Measurements from ENCODE around the gene UST.

Gene UST

DNA sequence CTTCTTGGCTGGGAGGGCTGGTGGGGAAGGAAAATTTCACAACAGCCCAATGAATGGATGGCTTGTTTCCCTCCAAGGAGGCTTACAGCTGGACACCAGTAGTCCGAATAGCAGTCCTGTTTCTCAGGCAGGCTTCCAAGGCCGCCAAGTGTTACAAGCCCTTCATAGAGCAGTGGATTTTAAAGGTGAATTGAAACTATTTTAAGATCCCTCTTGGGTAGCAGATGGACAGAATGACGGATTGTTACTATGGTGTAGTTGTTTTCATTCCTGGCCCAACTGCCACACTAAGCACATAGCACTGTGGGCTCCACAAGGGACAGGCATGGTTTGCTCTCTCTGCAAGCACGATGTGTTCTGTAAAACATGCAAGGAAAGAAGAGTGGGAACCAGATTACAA lies 367.3 kb downstream of the UST start:
- Histone ChIP-seq H3K9me3 (no peaks in the 10 kb centered on the region), H3K27me3 (no peaks in the 10 kb centered on the region), H3K36me3 (no peaks in the 10 kb centered on the region), H3K4me1 (no peaks in the 10 kb centered on the region), H3K4me3 (ENCODE audit: low read depth, low read length) (no peak overlapping the region)
- TF ChIP-seq, protein P1, sequence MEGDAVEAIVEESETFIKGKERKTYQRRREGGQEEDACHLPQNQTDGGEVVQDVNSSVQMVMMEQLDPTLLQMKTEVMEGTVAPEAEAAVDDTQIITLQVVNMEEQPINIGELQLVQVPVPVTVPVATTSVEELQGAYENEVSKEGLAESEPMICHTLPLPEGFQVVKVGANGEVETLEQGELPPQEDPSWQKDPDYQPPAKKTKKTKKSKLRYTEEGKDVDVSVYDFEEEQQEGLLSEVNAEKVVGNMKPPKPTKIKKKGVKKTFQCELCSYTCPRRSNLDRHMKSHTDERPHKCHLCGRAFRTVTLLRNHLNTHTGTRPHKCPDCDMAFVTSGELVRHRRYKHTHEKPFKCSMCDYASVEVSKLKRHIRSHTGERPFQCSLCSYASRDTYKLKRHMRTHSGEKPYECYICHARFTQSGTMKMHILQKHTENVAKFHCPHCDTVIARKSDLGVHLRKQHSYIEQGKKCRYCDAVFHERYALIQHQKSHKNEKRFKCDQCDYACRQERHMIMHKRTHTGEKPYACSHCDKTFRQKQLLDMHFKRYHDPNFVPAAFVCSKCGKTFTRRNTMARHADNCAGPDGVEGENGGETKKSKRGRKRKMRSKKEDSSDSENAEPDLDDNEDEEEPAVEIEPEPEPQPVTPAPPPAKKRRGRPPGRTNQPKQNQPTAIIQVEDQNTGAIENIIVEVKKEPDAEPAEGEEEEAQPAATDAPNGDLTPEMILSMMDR (IDR thresholded peaks at IDR 0.05; ENCODE audit: low read depth, low read length): no peak
- no peak for DNase-seq

DNA sequence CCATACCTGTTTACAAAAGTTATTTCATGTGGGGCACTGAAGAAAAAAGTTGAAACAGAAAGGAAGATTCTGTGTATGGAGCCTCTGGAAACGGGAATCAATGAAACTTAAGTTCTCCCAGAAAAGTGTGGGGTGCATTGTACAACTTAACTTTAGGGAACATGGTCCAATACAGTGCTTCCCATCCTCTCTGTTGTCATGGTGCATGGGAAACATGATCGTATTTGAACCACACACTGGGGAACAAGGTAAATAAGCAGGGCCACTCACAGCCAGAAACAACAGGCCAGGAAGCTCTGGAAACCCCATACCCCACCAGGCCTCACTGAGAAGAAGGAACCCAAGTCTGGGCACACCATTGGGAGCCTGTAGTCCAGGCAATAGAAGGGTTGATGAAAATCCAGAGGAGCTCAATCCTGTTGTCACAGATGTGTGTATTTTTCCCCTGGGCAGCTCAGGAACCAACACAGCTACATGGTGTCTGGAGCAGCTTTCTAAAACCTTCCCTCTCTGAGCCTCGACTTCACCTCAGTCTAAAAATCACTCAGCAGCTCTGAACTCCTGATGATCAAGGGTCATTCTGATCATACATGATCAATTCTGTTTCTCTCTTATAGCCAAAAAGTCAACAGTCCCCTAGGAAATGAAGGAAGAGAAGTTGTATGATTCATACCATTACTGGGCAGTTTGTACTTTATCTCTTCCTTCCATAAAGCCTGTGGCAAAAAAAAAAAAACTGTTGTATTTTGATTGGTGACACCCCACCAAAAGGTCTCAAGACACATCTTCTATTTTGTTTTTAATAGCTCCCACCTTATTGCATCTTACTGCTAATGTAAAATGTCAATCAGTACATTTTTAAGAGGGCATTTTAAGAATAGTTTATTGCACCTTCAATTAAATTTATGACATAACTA lies 372.2 kb downstream of the UST start:
- no peaks in the 10 kb centered on the region for H3K9me3 ChIP-seq
- no peak for DNase-seq
- H3K4me1 ChIP-seq: no peaks in the 10 kb centered on the region
- H3K27me3 ChIP-seq: no peaks in the 10 kb centered on the region
- H3K36me3 ChIP-seq: no peaks in the 10 kb centered on the region
- no peak overlapping the region for H3K4me3 ChIP-seq (ENCODE audit: low read depth, low read length)
- TF ChIP-seq, protein P1 (IDR thresholded peaks at IDR 0.05; ENCODE audit: low read depth, low read length): no peak

DNA sequence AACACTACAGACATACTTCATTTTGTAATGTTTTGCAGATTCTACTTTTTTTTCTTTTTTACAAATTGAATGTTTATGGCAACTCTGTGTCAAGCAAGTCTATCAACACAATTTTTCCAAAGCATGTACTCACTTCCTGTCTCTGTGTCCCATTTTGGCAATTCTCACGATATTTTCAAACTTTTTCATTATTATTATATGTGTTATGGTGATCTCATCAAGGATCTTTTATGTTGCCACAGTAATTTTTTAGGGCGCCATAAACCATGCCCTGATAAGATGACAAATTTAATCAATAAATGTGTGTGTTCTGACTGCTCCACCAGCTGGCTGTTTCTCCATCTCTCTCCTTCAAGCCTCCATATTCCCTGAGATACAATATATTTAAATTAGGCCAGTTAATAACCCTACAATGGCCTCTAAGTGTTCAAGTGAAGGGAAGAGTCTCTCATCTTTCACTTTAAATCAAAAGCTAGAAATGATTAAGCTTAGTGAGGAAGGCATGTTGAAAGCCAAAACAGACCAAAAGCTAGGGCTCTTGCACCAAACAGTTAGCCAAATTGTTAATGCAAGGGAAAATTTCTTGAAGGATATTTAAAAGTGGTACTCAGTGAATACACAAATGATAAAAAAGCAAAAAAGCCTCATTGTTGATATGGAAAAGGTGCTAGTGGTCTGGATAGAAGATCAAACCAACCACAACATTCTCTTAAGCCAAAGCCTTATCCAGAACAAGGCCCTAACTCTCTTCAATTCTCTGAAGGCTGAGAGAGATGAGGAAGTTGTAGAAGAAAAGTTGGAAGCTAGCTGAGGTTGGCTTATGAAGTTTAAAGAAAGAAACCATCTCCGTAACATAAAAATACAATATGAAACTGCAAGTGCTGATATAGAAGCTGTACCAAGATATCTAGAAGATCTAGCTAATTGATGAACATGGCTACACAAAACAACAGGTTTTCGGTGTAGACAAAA lies 376.3 kb downstream of the UST start:
- no peaks in the 10 kb centered on the region for H3K36me3 ChIP-seq
- no peaks in the 10 kb centered on the region for H3K9me3 ChIP-seq
- no peak for DNase-seq
- H3K27me3 ChIP-seq: no peaks in the 10 kb centered on the region
- TF ChIP-seq, protein P1 (IDR thresholded peaks at IDR 0.05; ENCODE audit: low read depth, low read length): no peak
- H3K4me1 ChIP-seq: no peaks in the 10 kb centered on the region
- H3K4me3 ChIP-seq (ENCODE audit: low read depth, low read length): no peak overlapping the region

DNA sequence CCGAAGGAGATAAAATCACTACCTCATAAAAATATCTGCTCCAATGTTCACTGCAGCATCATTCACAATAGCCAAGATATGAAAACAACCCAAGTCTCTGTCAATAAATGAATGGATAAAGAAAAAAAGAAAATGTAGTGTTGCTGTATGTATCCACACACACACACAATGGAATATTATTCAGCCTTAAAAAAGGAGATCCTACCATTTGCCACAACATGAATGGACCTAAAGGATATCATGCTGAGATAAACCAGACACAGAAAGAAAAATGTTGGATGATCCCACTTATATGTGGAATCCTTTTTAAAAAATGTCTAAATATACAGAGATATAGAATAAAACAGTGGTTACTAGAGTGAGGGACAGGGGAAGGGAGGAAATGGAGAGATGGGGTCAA lies 378.5 kb downstream of the UST start:
- H3K27me3 ChIP-seq: no peaks in the 10 kb centered on the region
- H3K4me1 ChIP-seq: no peaks in the 10 kb centered on the region
- H3K4me3 ChIP-seq (ENCODE audit: low read depth, low read length): no peak overlapping the region
- TF ChIP-seq, protein P1 (IDR thresholded peaks at IDR 0.05; ENCODE audit: low read depth, low read length): no peak
- no peaks in the 10 kb centered on the region for H3K36me3 ChIP-seq
- H3K9me3 ChIP-seq: no peaks in the 10 kb centered on the region
- no peak for DNase-seq

Measured in BE2C (cell line).